Left lobe of liver (tissue), 2 donors: Measurements from ENCODE around the gene ANKS1A. TPM values are rescaled to one million over a fixed set of nuclear protein-coding genes. Genes with fewer than 3 reads are reported as not detected.

ENCODE experiments used
- ATAC-seq: fragments of 200-7000 bp; cut with Tn5 transposase; one replicate; pipeline ENCODE4 v1.9.1; 2020; ENCODE audit warnings: mild to moderate bottlenecking, moderate library complexity
- DNase-seq: peaks from one replicate; pipeline ENCODE4 v3.0.0-alpha.2; 2020; ENCODE audit warnings: low spot score
- total RNA-seq: library from RNA; stranded (reverse); gene quantifications from one replicate; pipeline ENCODE4 v1.2.1, GENCODE V29; 2021
- donor health status: DM: no; HTN: no; CAD: no; lungs with moderate emphysema.
- donor health status: DM: no; HTN: yes; CAD: no.

Gene ANKS1A
- total RNA-seq, 1 donor from 2014 or later: 13.4 TPM

GRCh38 chr6:35036059-35036827 lies 147.2 kb downstream of the ANKS1A start:
- ATAC-seq (peak; percentile 73), DNase-seq (no peak)

- no peak for DNase-seq
- no peak for ATAC-seq
Observed at GRCh38 chr6:35036828-35037663, 148.0 kb downstream of the ANKS1A start.

GRCh38 chr6:35037664-35038038 lies 148.6 kb downstream of the ANKS1A start:
- DNase-seq: no peak
- no peak for ATAC-seq

- DNase-seq (no peak), ATAC-seq (no peak)
Observed at GRCh38 chr6:35038076-35038475, 149.0 kb downstream of the ANKS1A start.

GRCh38 chr6:35040398-35040797 lies 151.3 kb downstream of the ANKS1A start:
- ATAC-seq (no peak), DNase-seq (no peak)

GRCh38 chr6:35041086-35041861 lies 152.2 kb downstream of the ANKS1A start:
- ATAC-seq (no peak), DNase-seq (no peak)

GRCh38 chr6:35042031-35042815 lies 153.2 kb downstream of the ANKS1A start:
- no peak for ATAC-seq
- DNase-seq: no peak

GRCh38 chr6:35043381-35044130 lies 154.5 kb downstream of the ANKS1A start:
- no peak for ATAC-seq
- no peak for DNase-seq

- ATAC-seq: peak; percentile 88
Observed at GRCh38 chr6:35044145-35044745, 155.2 kb downstream of the ANKS1A start.

GRCh38 chr6:35044761-35045421 lies 155.8 kb downstream of the ANKS1A start:
- DNase-seq (no peak), ATAC-seq (peak; percentile 15)

More at GRCh38 chr6:35044145-35044745, 155.2 kb downstream of the ANKS1A start:
- DNase-seq: peak; percentile 70

- no peak for DNase-seq
Observed at GRCh38 chr6:35046103-35046502, 157.0 kb downstream of the ANKS1A start.

GRCh38 chr6:35046862-35047261 lies 157.8 kb downstream of the ANKS1A start:
- no peak for ATAC-seq
- DNase-seq: no peak

More at GRCh38 chr6:35046103-35046502, 157.0 kb downstream of the ANKS1A start:
- no peak for ATAC-seq

- DNase-seq: no peak
- peak; percentile 23 for ATAC-seq
Observed at GRCh38 chr6:35047265-35048011, 158.4 kb downstream of the ANKS1A start.

GRCh38 chr6:35048031-35048613 lies 159.1 kb downstream of the ANKS1A start:
- no peak for ATAC-seq
- no peak for DNase-seq

- ATAC-seq: no peak
- no peak for DNase-seq
Observed at GRCh38 chr6:35048631-35049083, 159.6 kb downstream of the ANKS1A start.

GRCh38 chr6:35049156-35049735 lies 160.2 kb downstream of the ANKS1A start:
- ATAC-seq (no peak), DNase-seq (no peak)
